Stomach smooth muscle (tissue), 2 donors: ENCODE measurements around the gene FN1.
"Not testable (repeated sequence)": the region's sequence is repeated elsewhere in the genome, so short reads cannot be mapped to it uniquely, and the experiment has no call there.

Source experiments
- H3K27ac ChIP-seq: one replicate; pipeline ENCODE4 v1.7.0; 2013; ENCODE audit warnings: mild to moderate bottlenecking, low read length, inconsistent platforms
- H3K27me3 ChIP-seq, 2 donors: one replicate each; pipeline ENCODE4 v1.7.0; 2013; ENCODE audit warnings: low read length in 2 of 2; ENCODE audit not compliant: insufficient read depth in 2 of 2, control insufficient read depth in 1 of 2
- H3K36me3 ChIP-seq, 2 donors: one replicate each; pipeline ENCODE4 v1.7.0; 2013; ENCODE audit warnings: low read length in 2 of 2; ENCODE audit not compliant: control insufficient read depth in 2 of 2, insufficient read depth in 2 of 2
- H3K4me1 ChIP-seq: one replicate; pipeline ENCODE4 v1.7.0; 2013; ENCODE audit warnings: low read length; ENCODE audit not compliant: control insufficient read depth, insufficient read depth
- H3K4me3 ChIP-seq, 2 donors: one replicate each; pipeline ENCODE4 v1.7.0; 2013; ENCODE audit warnings: low read length in 2 of 2
- H3K9ac ChIP-seq, 2 donors: one replicate each; pipeline ENCODE4 v1.7.0; 2013; ENCODE audit warnings: low read length in 2 of 2, mild to moderate bottlenecking in 1 of 2
- H3K9me3 ChIP-seq, 2 donors: one replicate each; pipeline ENCODE4 v1.7.0; 2013; ENCODE audit warnings: low read length in 2 of 2; ENCODE audit not compliant: control insufficient read depth in 2 of 2
- donor health status: healthy.
- donor health status: Pancreatic carcinoma.

Gene FN1

GRCh38 chr2:215361876-215362561 is 73.8 kb downstream of the FN1 start:
- Histone ChIP-seq H3K9ac (no peak overlapping the region), H3K36me3 (peaks cover 48 to 56% of the 10 kb centered on the region in 2 donors), H3K27ac (no peak overlapping the region), H3K4me1 (no peaks in the 10 kb centered on the region), H3K27me3 (no peaks in the 10 kb centered on the region), H3K4me3 (no peak overlapping the region), H3K9me3 (no peaks in the 10 kb centered on the region)

DNA sequence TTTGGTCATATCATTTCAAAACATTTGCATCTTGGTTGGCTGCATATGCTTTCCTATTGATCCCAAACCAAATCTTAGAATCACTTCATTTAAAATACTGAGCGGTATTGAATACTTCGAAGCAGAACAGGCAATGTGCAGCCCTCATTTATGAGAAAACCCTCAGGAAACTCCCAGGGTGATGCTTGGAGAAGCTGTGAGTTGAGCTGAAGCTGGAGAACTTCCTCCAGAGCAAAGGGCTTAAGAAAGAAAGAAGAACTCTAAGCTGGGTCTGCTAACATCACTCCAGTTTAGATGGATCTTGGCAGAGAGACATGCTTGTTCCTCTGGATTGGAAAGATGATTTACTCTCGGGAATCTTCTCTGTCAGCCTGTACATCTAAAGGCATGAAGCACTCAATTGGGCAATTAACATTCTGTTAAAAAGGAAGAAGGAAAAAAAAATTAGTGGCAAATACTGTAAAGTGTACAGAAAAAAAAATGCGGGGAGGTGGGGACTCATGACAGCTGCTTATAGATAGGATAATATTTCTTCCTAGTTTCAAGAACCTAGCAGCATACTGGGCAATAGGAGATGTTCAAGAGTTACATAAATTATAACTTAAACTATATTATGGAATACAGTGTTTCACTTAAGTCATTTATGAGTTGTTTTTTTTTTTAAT is 74.5 kb downstream of the FN1 start:
- H3K27me3 ChIP-seq: no peaks in the 10 kb centered on the region
- peaks cover 48 to 49% of the 10 kb centered on the region in 2 donors for H3K36me3 ChIP-seq
- no peak overlapping the region for H3K4me3 ChIP-seq
- no peaks in the 10 kb centered on the region for H3K4me1 ChIP-seq
- H3K9me3 ChIP-seq: no peaks in the 10 kb centered on the region
- H3K9ac ChIP-seq: no peak overlapping the region
- H3K27ac ChIP-seq: no peak overlapping the region

- Histone ChIP-seq H3K27ac (no peak overlapping the region), H3K36me3 (peaks cover 46 to 48% of the 10 kb centered on the region in 2 donors), H3K4me3 (no peak overlapping the region), H3K27me3 (no peaks in the 10 kb centered on the region), H3K9ac (no peak overlapping the region), H3K9me3 (no peaks in the 10 kb centered on the region), H3K4me1 (no peaks in the 10 kb centered on the region)
Observed at GRCh38 chr2:215360596-215360995, 75.3 kb downstream of the FN1 start.

GRCh38 chr2:215360059-215360458 is 75.8 kb downstream of the FN1 start:
- H3K27ac ChIP-seq, H3K9me3 ChIP-seq, H3K27me3 ChIP-seq, H3K4me3 ChIP-seq, H3K9ac ChIP-seq, H3K4me1 ChIP-seq: not testable (repeated sequence)
- peaks cover 41 to 43% of the 10 kb centered on the region in 2 donors for H3K36me3 ChIP-seq

GRCh38 chr2:215359576-215359922 is 76.3 kb downstream of the FN1 start:
- H3K4me1 ChIP-seq: no peaks in the 10 kb centered on the region
- H3K4me3 ChIP-seq: no peak overlapping the region
- peaks cover 36 to 38% of the 10 kb centered on the region in 2 donors for H3K36me3 ChIP-seq
- H3K9me3 ChIP-seq: no peaks in the 10 kb centered on the region
- no peak overlapping the region for H3K27ac ChIP-seq
- H3K9ac ChIP-seq: no peak overlapping the region
- no peaks in the 10 kb centered on the region for H3K27me3 ChIP-seq

DNA sequence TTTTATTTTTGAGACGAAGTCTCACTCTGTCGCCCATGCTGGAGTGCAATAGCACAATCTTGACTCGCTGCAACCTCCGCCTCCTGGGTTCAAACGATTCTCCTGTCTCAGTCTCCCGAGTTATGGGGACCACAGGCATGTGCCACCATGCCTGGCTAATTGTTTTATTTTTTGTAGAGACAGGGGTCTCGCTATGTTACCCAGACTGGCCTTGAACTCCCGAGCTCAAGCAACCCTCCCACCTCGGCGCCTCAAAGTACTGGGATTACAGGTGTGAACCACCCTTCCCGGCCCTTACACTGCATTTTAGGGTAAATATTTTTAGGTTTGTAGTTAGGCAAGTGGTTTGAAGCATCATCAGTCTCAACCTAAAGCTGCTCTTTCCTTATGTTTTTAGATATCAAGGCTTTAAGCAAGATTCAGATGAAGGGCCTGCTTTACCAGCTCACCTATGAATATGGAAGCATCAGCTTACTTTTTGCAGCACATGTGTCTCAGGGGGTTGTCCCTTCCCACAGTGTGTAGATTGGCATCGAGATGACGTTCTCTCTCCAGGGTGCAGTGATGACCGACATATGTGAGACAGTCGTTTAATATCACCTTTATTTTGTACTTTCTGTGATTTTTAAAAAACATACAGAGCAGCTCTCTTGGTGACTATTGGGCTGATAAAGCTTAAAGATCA is 76.8 kb downstream of the FN1 start:
- no peak overlapping the region for H3K27ac ChIP-seq
- peaks cover 31 to 34% of the 10 kb centered on the region in 2 donors for H3K36me3 ChIP-seq
- no peaks in the 10 kb centered on the region for H3K27me3 ChIP-seq
- no peaks in the 10 kb centered on the region for H3K9me3 ChIP-seq
- H3K4me3 ChIP-seq: no peak overlapping the region
- no peak overlapping the region for H3K9ac ChIP-seq
- H3K4me1 ChIP-seq: no peaks in the 10 kb centered on the region

DNA sequence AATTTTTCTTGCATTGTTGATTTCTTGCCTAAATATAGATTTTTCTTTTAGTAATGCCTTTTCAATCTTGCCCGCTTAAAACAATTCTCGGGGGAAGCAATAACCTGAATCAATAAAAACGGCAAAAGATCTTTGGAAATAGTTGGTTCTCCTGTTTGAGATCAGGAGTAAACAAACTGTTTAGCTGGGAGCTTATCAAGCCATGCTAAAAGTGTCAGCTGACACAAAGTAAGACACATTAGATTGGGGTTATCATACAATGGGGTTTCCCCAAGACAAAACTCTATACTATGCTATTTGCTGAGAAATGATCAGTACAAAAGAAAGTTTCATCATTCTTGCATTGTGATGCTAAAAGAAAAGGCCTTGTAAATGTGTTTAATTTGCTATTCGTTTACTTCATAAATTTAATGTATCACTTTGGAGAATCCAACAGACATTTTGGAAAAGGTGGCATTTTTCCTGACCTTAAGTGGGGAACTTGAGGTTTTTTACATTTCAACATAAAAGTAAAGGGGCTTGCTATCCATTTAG is 77.5 kb downstream of the FN1 start:
- no peak overlapping the region for H3K4me3 ChIP-seq
- H3K27me3 ChIP-seq: no peaks in the 10 kb centered on the region
- no peaks in the 10 kb centered on the region for H3K4me1 ChIP-seq
- peaks cover 24 to 27% of the 10 kb centered on the region in 2 donors for H3K36me3 ChIP-seq
- no peak overlapping the region for H3K9ac ChIP-seq
- H3K9me3 ChIP-seq: no peaks in the 10 kb centered on the region
- H3K27ac ChIP-seq: no peak overlapping the region

GRCh38 chr2:215357660-215358059 is 78.2 kb downstream of the FN1 start:
- no peaks in the 10 kb centered on the region for H3K27me3 ChIP-seq
- no peak overlapping the region for H3K4me3 ChIP-seq
- H3K9me3 ChIP-seq: no peaks in the 10 kb centered on the region
- H3K9ac ChIP-seq: no peak overlapping the region
- no peak overlapping the region for H3K27ac ChIP-seq
- H3K36me3 ChIP-seq: peaks cover 18 to 21% of the 10 kb centered on the region in 2 donors
- no peaks in the 10 kb centered on the region for H3K4me1 ChIP-seq

GRCh38 chr2:215356948-215357461 is 78.9 kb downstream of the FN1 start:
- Histone ChIP-seq H3K27me3 (no peaks in the 10 kb centered on the region), H3K27ac (no peak overlapping the region), H3K36me3 (peaks cover 11 to 14% of the 10 kb centered on the region in 2 donors)

GRCh38 chr2:215356334-215356947 is 79.4 kb downstream of the FN1 start:
- H3K4me1 ChIP-seq: no peaks in the 10 kb centered on the region
- H3K9ac ChIP-seq: no peak overlapping the region
- H3K27me3 ChIP-seq: no peaks in the 10 kb centered on the region
- H3K27ac ChIP-seq: no peak overlapping the region
- H3K4me3 ChIP-seq: no peak overlapping the region
- H3K9me3 ChIP-seq: no peaks in the 10 kb centered on the region
- peaks cover 8 to 10% of the 10 kb centered on the region in 2 donors for H3K36me3 ChIP-seq

More at GRCh38 chr2:215356948-215357461, 78.9 kb downstream of the FN1 start:
- Histone ChIP-seq H3K4me3 (no peak overlapping the region), H3K9ac (no peak overlapping the region), H3K4me1 (no peaks in the 10 kb centered on the region), H3K9me3 (no peaks in the 10 kb centered on the region)
